SK-N-SH treated with all-trans-retinoic acid at 6 μM for 48 hours (cell line): Measurements from ENCODE around the gene C2orf72.

Experiments
- BACH2 ChIP-seq: fragments of 250-450 bp; sonication (Bioruptor Pico); IDR thresholded peaks from 2 replicates; pipeline ENCODE4 v1.9.0; 2021; ENCODE audit warnings: mild to moderate bottlenecking, borderline replicate concordance
- CSDC2 ChIP-seq: fragments of 250-450 bp; sonication (Bioruptor Pico); IDR thresholded peaks from 2 replicates; pipeline ENCODE4 v1.5.0; 2020; ENCODE audit warnings: mild to moderate bottlenecking, moderate library complexity
- OSR1 ChIP-seq: fragments of 250-450 bp; sonication (Bioruptor Pico); IDR thresholded peaks from 2 replicates; pipeline ENCODE4 v1.8.0; 2022; ENCODE audit warnings: moderate library complexity, mild to moderate bottlenecking, inconsistent platforms
- PATZ1 ChIP-seq: fragments of 250-450 bp; sonication (Bioruptor Pico); IDR thresholded peaks from 2 replicates; pipeline ENCODE4 v1.8.0; 2020; ENCODE audit warnings: mild to moderate bottlenecking, moderate library complexity, borderline replicate concordance
- POU6F1 ChIP-seq: fragments of 250-450 bp; sonication (Bioruptor Pico); IDR thresholded peaks from 2 replicates; pipeline ENCODE4 v1.8.0; 2021; ENCODE audit warnings: low read depth, mild to moderate bottlenecking, moderate library complexity, borderline replicate concordance
- RARB ChIP-seq: fragments of 250-450 bp; sonication (Bioruptor Pico); IDR thresholded peaks from 2 replicates; pipeline ENCODE4 v1.8.0; 2021; ENCODE audit warnings: mild to moderate bottlenecking, moderate library complexity
- SNAI2 ChIP-seq: fragments of 250-450 bp; sonication (Bioruptor Pico); IDR thresholded peaks from 2 replicates; pipeline ENCODE4 v1.5.0; 2020; ENCODE audit warnings: mild to moderate bottlenecking, moderate library complexity
- TCF4 ChIP-seq: fragments of 250-450 bp; sonication (Bioruptor Pico); IDR thresholded peaks from 2 replicates; pipeline ENCODE4 v1.8.0; 2021; ENCODE audit warnings: mild to moderate bottlenecking, moderate library complexity, borderline replicate concordance
- ZC3H10 ChIP-seq: fragments of 250-450 bp; sonication (Bioruptor Pico); IDR thresholded peaks from 2 replicates; pipeline ENCODE4 v1.5.1; 2021; ENCODE audit warnings: mild to moderate bottlenecking, moderate library complexity
- ZNF70 ChIP-seq: fragments of 450-650 bp; formaldehyde crosslinking; IDR thresholded peaks from 2 replicates; pipeline ENCODE4 v1.5.0; 2020; ENCODE audit warnings: mild to moderate bottlenecking, moderate library complexity
- TF ChIP-seq, protein P1 (sequence below): fragments of 250-450 bp; sonication (Bioruptor Pico); IDR thresholded peaks from 2 replicates; pipeline ENCODE4 v1.5.1; 2020; ENCODE audit warnings: low read depth, mild to moderate bottlenecking, moderate library complexity

DNA sequence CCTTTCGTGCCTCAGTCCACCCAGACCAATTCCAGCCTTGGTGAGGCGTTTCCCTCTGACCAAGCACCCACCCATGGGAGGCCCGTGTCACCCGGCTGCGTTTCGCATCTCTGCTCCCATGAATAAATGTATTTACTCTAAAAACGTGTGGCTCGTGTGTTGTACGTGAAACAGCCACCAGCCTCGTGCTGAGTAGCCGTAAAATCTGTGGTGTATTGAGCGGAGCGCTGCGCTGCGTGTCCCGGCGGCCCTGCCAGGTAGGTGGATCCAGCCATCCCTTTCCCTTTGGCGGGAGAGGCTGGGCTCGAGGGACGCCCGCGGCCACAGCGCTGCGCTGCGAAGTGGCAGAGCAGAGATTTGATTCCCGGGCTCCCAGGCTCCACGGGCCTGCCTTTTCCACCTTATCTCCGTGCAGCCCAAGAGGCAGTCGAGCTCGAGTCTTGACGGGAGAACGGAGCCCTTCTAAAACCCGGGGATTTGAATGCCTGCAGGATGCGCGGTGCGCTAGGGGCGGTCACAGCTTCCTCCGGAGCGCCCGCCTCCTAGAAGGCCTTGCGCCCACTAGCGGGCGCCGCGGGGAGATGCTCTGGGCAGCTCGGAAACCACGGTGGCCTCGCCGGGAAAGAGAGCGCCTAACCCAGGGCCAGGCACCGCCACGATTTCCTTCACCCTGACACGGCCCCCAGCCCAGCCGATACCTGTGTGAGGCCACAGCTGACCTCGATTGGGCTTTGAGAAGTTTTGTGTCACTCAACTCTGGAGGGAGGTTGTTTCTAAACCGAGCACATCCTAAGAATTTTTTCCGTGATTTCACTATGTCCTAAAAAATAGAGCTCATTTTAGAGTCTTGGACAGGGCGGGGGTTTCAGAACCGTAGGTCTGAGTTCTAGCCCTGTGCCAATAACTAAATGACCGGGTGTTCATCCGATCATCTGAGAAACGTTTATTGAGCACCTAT lies 15.4 kb downstream of the C2orf72 start:
- TF ChIP-seq SNAI2 = no peak
- TF ChIP-seq OSR1 = no peak
- TF ChIP-seq PATZ1 = no peak
- no peak for TF ChIP-seq BACH2 (CRISPR knock-in tag)
- no peak for TF ChIP-seq TCF4 (CRISPR knock-in tag)
- no peak for TF ChIP-seq ZC3H10 (CRISPR knock-in tag)
- TF ChIP-seq RARB (CRISPR knock-in tag) = no peak
- TF ChIP-seq POU6F1 (CRISPR knock-in tag) = no peak
- TF ChIP-seq, protein P1, sequence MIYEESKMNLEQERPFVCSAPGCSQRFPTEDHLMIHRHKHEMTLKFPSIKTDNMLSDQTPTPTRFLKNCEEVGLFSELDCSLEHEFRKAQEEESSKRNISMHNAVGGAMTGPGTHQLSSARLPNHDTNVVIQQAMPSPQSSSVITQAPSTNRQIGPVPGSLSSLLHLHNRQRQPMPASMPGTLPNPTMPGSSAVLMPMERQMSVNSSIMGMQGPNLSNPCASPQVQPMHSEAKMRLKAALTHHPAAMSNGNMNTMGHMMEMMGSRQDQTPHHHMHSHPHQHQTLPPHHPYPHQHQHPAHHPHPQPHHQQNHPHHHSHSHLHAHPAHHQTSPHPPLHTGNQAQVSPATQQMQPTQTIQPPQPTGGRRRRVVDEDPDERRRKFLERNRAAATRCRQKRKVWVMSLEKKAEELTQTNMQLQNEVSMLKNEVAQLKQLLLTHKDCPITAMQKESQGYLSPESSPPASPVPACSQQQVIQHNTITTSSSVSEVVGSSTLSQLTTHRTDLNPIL (CRISPR knock-in tag) = no peak
- no peak for TF ChIP-seq ZNF70 (CRISPR knock-in tag)
- TF ChIP-seq CSDC2 = no peak
